HCT116 (cell line): ENCODE measurements around the gene DDX27. TPM values are rescaled to one million over a fixed set of nuclear protein-coding genes. Genes with fewer than 3 reads are reported as not detected.

ENCODE experiments used
- ATAC-seq: fragments of 200-7000 bp; cut with Tn5 transposase; 2 replicates; pipeline ENCODE4 v1.9.1; 2020; ENCODE audit warnings: mild to moderate bottlenecking, moderate library complexity
- BruUV-seq: library from RNA; stranded (reverse); fragments of 400-500 nt; replicated peaks from 2 replicates; lab custom pipeline; 2021; lab: Mats Ljungman, UMichigan
- CTCF ChIA-PET: fragments of 300-600 bp; sonication (Branson Sonifier 250); formaldehyde crosslinking; loops from one replicate; lab custom pipeline; 2021; ENCODE audit warnings: antibody characterized with exemption; lab: Charles Lee
- POLR2A ChIA-PET: fragments of 300-600, 350-600 bp; sonication (Branson Sonifier 250); formaldehyde crosslinking; loops from one replicate; lab custom pipeline; 2021; ENCODE audit warnings: antibody characterized with exemption; lab: Charles Lee
- RAD21 ChIA-PET, 2 experiments: fragments of 300-600 bp; sonication (Branson Sonifier 250); formaldehyde crosslinking; loops; one replicate each; lab custom pipeline; 2023; ENCODE audit warnings: low total read pairs in 2 of 2; ENCODE audit not compliant: uncharacterized antibody in 2 of 2, unreplicated experiment in 2 of 2, low non-redundant PET in 1 of 2; lab: Charles Lee
- DNase-seq: peaks from one replicate; pipeline ENCODE4 v3.0.0-alpha.2; 2010; ENCODE audit warnings: low read depth, low spot score
- H2AFZ ChIP-seq: fragments of 200-600 bp; shearing (Covaris generic), sonication (generic); 2 replicates; pipeline ENCODE4 v1.6.1; 2017; ENCODE audit warnings: low read depth, mixed run types, mixed read lengths, antibody characterized with exemption, low read length; ENCODE audit not compliant: poor library complexity, severe bottlenecking
- H3K27ac ChIP-seq: 2 replicates; pipeline ENCODE4 v1.5.1; 2012; ENCODE audit warnings: low read depth, low read length
- H3K27me3 ChIP-seq: fragments of 200-600 bp; sonication (generic); 2 replicates; pipeline ENCODE4 v1.6.1; 2016; ENCODE audit warnings: mixed run types, low read length, mixed read lengths; ENCODE audit not compliant: insufficient read depth
- H3K36me3 ChIP-seq, 2 experiments: fragments of 200-500 bp in 1 of 2; fragments of 200-600 bp in 1 of 2; sonication (Bioruptor generic) in 1 of 2; sonication (generic) in 1 of 2; 2 replicates each; pipeline versions ENCODE4 v1.5.1 to v1.6.1; 2014 to 2016; ENCODE audit warnings: low read length in 2 of 2, inconsistent platforms in 1 of 2, mixed read lengths in 1 of 2, mixed run types in 1 of 2; ENCODE audit not compliant: insufficient read depth in 2 of 2, control insufficient read depth in 1 of 2
- H3K4me1 ChIP-seq, 2 experiments: fragments of 200-600 bp in 1 of 2; sonication (generic) in 1 of 2; 2 replicates each; pipeline versions ENCODE4 v1.5.1 to v1.6.1; 2012 to 2017; ENCODE audit warnings: low read length in 2 of 2, inconsistent platforms in 1 of 2, mild to moderate bottlenecking in 1 of 2, mixed read lengths in 1 of 2, mixed run types in 1 of 2, moderate library complexity in 1 of 2; ENCODE audit not compliant: insufficient read depth in 2 of 2, control insufficient read depth in 1 of 2
- H3K4me2 ChIP-seq: fragments of 200-600 bp; sonication (generic); 2 replicates; pipeline ENCODE4 v1.6.1; 2017; ENCODE audit warnings: mixed run types, low read length, mixed read lengths
- H3K4me3 ChIP-seq, 2 experiments: fragments of 200-600 bp in 1 of 2; sonication (generic) in 1 of 2; replicated peaks in 1 of 2; 2 replicates each; pipeline ENCODE4 v1.5.1; 2011 to 2016; ENCODE audit warnings: low read length in 2 of 2, control low read depth in 1 of 2, low read depth in 1 of 2, mild to moderate bottlenecking in 1 of 2, mixed read lengths in 1 of 2, mixed run types in 1 of 2
- H3K79me2 ChIP-seq: fragments of 200-600 bp; sonication (generic); 2 replicates; pipeline ENCODE4 v1.6.1; 2017; ENCODE audit warnings: mild to moderate bottlenecking, mixed run types, low read length, moderate library complexity, mixed read lengths; ENCODE audit not compliant: insufficient read depth
- H3K9ac ChIP-seq: fragments of 200-600 bp; sonication (generic); 2 replicates; pipeline ENCODE4 v1.6.1; 2016; ENCODE audit warnings: low read length, mixed read lengths
- H3K9me2 ChIP-seq: fragments of 200-600 bp; sonication (generic), shearing (Covaris generic); 2 replicates; pipeline ENCODE4 v1.6.1; 2017; ENCODE audit warnings: mixed run types, mild to moderate bottlenecking, moderate library complexity; ENCODE audit not compliant: insufficient read depth
- H3K9me3 ChIP-seq, 2 experiments: fragments of 200-500 bp in 1 of 2; fragments of 200-600 bp in 1 of 2; sonication (Bioruptor generic) in 1 of 2; sonication (generic) in 1 of 2; 2 replicates each; pipeline ENCODE4 v1.6.1; 2014 to 2017; ENCODE audit warnings: low read length in 2 of 2, mixed read lengths in 2 of 2, inconsistent platforms in 1 of 2, low read depth in 1 of 2, mild to moderate bottlenecking in 1 of 2, mixed run types in 1 of 2, moderate library complexity in 1 of 2; ENCODE audit not compliant: control insufficient read depth in 1 of 2, insufficient read depth in 1 of 2
- H4K20me1 ChIP-seq: fragments of 200-600 bp; sonication (generic), shearing (Covaris generic); 2 replicates; pipeline ENCODE4 v1.6.1; 2017; ENCODE audit warnings: mixed run types, mild to moderate bottlenecking, moderate library complexity; ENCODE audit not compliant: insufficient read depth
- CEBPB ChIP-seq: IDR thresholded peaks from 2 replicates; pipeline ENCODE4 v1.6.1; 2012; ENCODE audit warnings: low read depth
- EGR1 ChIP-seq: IDR thresholded peaks from 2 replicates; pipeline ENCODE4 v1.6.1; 2012; ENCODE audit warnings: low read depth
- ELF1 ChIP-seq: IDR thresholded peaks from 2 replicates; pipeline ENCODE4 v1.6.1; 2012; ENCODE audit warnings: low read depth, borderline replicate concordance
- EZH2 ChIP-seq: fragments of 200-600 bp; sonication (generic); IDR thresholded peaks from 2 replicates; pipeline ENCODE4 v1.6.1; 2017; ENCODE audit warnings: antibody characterized with exemption, mixed run types
- JUND ChIP-seq: IDR thresholded peaks from 2 replicates; pipeline ENCODE4 v1.6.1; 2012
- POLR2A ChIP-seq: IDR thresholded peaks from 2 replicates; pipeline ENCODE4 v1.7.0; 2011; ENCODE audit warnings: borderline replicate concordance; ENCODE audit not compliant: insufficient read depth, insufficient read length; ENCODE audit errors: extremely low read depth
- POLR2AphosphoS5 ChIP-seq: IDR thresholded peaks from 2 replicates; pipeline ENCODE4 v1.6.1; 2011; ENCODE audit warnings: mild to moderate bottlenecking, low read depth, low read length, moderate library complexity
- SIN3A ChIP-seq: IDR thresholded peaks from 2 replicates; pipeline ENCODE4 v1.6.1; 2012; ENCODE audit warnings: low read depth
- SP1 ChIP-seq: IDR thresholded peaks from 2 replicates; pipeline ENCODE4 v1.6.1; 2012; ENCODE audit warnings: low read depth
- TCF7L2 ChIP-seq: IDR thresholded peaks from 2 replicates; pipeline ENCODE4 v1.7.0; 2011; ENCODE audit warnings: borderline replicate concordance, inconsistent platforms; ENCODE audit not compliant: insufficient read depth, insufficient read length; ENCODE audit errors: extremely low read depth
- ZFX ChIP-seq: fragments of 450-650 bp; IDR thresholded peaks from 2 replicates; pipeline ENCODE4 v1.6.1; 2017
- ZNF274 ChIP-seq: fragments of 200-500 bp; sonication (Bioruptor generic); IDR thresholded peaks from 2 replicates; pipeline ENCODE4 v1.6.1; 2014; ENCODE audit warnings: mild to moderate bottlenecking, low read depth, low read length, inconsistent platforms
- intact Hi-C: fragments of 100-400 bp; cut with micrococcal nuclease; formaldehyde crosslinking; loops from 2 replicates; pipeline ENCODE4 v1.10.0; 2022
- total RNA-seq: library from RNA; stranded (reverse); gene quantifications from one replicate; pipeline ENCODE4 v1.2.1, GENCODE V29; 2021; ENCODE audit not compliant: unreplicated experiment
- TF ChIP-seq, protein P1 (sequence below): IDR thresholded peaks from 2 replicates; pipeline ENCODE4 v1.6.1; 2011; ENCODE audit warnings: mild to moderate bottlenecking, low read length, moderate library complexity; ENCODE audit not compliant: insufficient replicate concordance; ENCODE audit errors: extremely low read depth
- TF ChIP-seq, protein P2 (sequence below): IDR thresholded peaks from 2 replicates; pipeline ENCODE4 v1.6.1; 2012; ENCODE audit warnings: low read depth
- TF ChIP-seq, protein P3 (sequence below): IDR thresholded peaks from 2 replicates; pipeline ENCODE4 v1.6.1; 2012
- TF ChIP-seq, protein P4 (sequence below): IDR thresholded peaks from 2 replicates; pipeline ENCODE4 v1.6.1; 2012

Gene DDX27
- total RNA-seq, 1 experiment from 2014 or later: 32.1 TPM

DNA sequence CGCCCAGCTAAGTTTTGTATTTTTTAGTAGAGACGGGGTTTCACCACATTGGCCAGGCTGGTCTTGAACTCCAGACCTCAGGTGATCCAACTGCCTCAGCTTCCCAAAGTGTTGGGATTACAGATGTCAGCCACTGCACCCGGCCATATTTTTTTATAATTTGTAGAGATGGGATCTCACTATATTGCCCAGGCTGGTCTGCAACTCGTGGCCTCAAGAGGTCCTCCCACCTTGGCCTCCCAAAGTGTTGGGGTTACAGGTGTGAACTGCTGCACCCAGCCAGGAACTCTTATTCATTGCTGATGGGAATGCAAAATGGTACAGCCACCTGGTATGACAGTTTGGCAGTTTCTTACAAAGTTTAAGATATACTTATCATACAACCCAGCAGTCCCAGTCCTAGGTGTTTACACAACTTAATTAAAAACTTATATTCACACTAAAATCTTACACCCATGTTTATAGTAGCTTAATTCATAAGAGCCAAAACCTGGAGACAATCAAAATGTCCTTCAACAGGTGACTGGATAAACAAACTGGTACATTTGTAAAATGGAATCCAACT is 19.4 kb upstream of the DDX27 start:
- DNase-seq: no peak
- no TSS peak for BruUV-seq

DNA sequence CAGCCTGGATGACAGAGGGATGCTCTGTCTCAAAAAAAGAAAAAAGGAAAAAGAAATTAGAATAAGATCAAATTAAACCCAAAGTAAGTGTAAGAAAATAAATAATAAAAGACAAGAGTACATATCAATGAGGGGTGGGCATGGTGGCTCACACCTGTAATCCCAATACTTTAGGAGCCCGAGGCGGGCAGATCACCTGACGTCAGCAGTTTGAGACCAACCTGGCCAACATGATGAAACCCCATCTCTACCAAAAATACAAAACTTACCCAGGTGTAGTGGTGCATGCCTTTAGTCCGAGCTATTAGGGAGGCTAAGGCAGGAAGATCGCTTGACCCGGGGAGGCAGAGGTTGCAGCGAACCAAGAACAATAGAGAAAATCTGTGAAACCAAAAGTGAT is 16.2 kb upstream of the DDX27 start:
- ATAC-seq: no peak
- H3K9me2 ChIP-seq: no peaks in the 10 kb centered on the region
- TF ChIP-seq POLR2A (no peak), EGR1 (no peak), SIN3A (no peak), TCF7L2 (no peak), POLR2AphosphoS5 (no peak), EZH2 (no peak), JUND (no peak), ZFX (no peak), ELF1 (no peak), CEBPB (no peak), SP1 (no peak)
- TF ChIP-seq, protein P1, sequence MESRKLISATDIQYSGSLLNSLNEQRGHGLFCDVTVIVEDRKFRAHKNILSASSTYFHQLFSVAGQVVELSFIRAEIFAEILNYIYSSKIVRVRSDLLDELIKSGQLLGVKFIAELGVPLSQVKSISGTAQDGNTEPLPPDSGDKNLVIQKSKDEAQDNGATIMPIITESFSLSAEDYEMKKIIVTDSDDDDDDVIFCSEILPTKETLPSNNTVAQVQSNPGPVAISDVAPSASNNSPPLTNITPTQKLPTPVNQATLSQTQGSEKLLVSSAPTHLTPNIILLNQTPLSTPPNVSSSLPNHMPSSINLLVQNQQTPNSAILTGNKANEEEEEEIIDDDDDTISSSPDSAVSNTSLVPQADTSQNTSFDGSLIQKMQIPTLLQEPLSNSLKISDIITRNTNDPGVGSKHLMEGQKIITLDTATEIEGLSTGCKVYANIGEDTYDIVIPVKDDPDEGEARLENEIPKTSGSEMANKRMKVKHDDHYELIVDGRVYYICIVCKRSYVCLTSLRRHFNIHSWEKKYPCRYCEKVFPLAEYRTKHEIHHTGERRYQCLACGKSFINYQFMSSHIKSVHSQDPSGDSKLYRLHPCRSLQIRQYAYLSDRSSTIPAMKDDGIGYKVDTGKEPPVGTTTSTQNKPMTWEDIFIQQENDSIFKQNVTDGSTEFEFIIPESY: no peak
- TF ChIP-seq, protein P2, sequence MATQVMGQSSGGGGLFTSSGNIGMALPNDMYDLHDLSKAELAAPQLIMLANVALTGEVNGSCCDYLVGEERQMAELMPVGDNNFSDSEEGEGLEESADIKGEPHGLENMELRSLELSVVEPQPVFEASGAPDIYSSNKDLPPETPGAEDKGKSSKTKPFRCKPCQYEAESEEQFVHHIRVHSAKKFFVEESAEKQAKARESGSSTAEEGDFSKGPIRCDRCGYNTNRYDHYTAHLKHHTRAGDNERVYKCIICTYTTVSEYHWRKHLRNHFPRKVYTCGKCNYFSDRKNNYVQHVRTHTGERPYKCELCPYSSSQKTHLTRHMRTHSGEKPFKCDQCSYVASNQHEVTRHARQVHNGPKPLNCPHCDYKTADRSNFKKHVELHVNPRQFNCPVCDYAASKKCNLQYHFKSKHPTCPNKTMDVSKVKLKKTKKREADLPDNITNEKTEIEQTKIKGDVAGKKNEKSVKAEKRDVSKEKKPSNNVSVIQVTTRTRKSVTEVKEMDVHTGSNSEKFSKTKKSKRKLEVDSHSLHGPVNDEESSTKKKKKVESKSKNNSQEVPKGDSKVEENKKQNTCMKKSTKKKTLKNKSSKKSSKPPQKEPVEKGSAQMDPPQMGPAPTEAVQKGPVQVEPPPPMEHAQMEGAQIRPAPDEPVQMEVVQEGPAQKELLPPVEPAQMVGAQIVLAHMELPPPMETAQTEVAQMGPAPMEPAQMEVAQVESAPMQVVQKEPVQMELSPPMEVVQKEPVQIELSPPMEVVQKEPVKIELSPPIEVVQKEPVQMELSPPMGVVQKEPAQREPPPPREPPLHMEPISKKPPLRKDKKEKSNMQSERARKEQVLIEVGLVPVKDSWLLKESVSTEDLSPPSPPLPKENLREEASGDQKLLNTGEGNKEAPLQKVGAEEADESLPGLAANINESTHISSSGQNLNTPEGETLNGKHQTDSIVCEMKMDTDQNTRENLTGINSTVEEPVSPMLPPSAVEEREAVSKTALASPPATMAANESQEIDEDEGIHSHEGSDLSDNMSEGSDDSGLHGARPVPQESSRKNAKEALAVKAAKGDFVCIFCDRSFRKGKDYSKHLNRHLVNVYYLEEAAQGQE: no peak
- TF ChIP-seq, protein P3, sequence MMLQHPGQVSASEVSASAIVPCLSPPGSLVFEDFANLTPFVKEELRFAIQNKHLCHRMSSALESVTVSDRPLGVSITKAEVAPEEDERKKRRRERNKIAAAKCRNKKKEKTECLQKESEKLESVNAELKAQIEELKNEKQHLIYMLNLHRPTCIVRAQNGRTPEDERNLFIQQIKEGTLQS: no peak
- TF ChIP-seq, protein P4, sequence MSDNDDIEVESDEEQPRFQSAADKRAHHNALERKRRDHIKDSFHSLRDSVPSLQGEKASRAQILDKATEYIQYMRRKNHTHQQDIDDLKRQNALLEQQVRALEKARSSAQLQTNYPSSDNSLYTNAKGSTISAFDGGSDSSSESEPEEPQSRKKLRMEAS: no peak
- H3K4me1 ChIP-seq: no peaks in the 10 kb centered on the region
- ChIA-PET POLR2A (no interaction called here), RAD21 (no interaction called here), CTCF (interaction anchor here (0.8 kb wide), 1 partner anchor 14 kb away, joined by 3 read pairs; no protein-coding TSS in a partner anchor)
- no peak overlapping the region for H2AFZ ChIP-seq
- H3K27me3 ChIP-seq: no peaks in the 10 kb centered on the region
- no peaks in the 10 kb centered on the region for H4K20me1 ChIP-seq
- no peak for DNase-seq
- H3K27ac ChIP-seq: no peak overlapping the region
- H3K36me3 ChIP-seq: no peaks in the 10 kb centered on the region
- H3K4me3 ChIP-seq: no peak overlapping the region
- no TSS peak for BruUV-seq
- H3K9ac ChIP-seq: no peak overlapping the region
- H3K79me2 ChIP-seq: no peaks in the 10 kb centered on the region
- H3K4me2 ChIP-seq: no peak overlapping the region
- intact Hi-C loops: no loop called here
- H3K9me3 ChIP-seq: no peaks in the 10 kb centered on the region

More for the DNA sequence above, 19.4 kb upstream of the DDX27 start:
- Histone ChIP-seq H4K20me1 (no peaks in the 10 kb centered on the region), H3K9me2 (no peaks in the 10 kb centered on the region), H3K4me2 (no peak overlapping the region), H3K4me1 (no peaks in the 10 kb centered on the region), H3K9me3 (no peaks in the 10 kb centered on the region), H2AFZ (no peak overlapping the region), H3K4me3 (no peak overlapping the region), H3K27me3 (no peaks in the 10 kb centered on the region), H3K79me2 (no peaks in the 10 kb centered on the region), H3K9ac (no peak overlapping the region), H3K36me3 (no peaks in the 10 kb centered on the region), H3K27ac (no peak overlapping the region)
- intact Hi-C loops: no loop called here
- ChIA-PET POLR2A (no interaction called here), RAD21 (no interaction called here), CTCF (interaction anchor here (1.5 kb wide), 1 partner anchor 17 kb away, joined by 4 read pairs; no protein-coding TSS in a partner anchor)
- ATAC-seq: no peak
- TF ChIP-seq ZFX (no peak), ZNF274 (no peak)
